Stimulated activated naive CD4-positive, alpha-beta T cell (primary cell): ENCODE data around the gene KRTAP3-2.
"Not testable (repeated sequence)": the region's sequence is repeated elsewhere in the genome, so short reads cannot be mapped to it uniquely, and the experiment has no call there.

Experiments
- DNase-seq, 6 experiments: peaks; one replicate each; lab custom pipeline; 2025; lab: John Stamatoyannopoulos, UW

The KRTAP3-2 gene

DNA sequence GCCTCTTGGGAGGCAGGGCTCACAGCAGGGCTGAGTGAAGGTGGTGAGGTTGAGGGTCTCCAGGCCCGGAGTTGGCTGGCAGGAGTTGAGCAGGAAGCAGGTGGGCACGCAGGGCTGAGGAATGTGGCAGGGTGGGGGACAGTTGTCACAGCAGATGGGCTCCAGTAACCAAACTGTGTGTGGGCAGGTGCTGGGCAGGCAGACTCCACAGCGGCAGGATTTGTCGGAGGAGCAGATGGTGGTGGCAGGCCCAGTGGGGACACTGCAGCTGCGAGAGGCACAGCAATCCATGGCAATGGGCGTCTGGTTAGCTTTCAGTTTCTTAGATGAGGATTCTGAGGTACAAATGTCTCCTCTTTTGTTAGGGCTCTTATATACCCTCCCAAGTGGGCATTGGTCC, at the start of gene KRTAP3-2:
TSS of gene KRTAP3-2 (minus strand) at position 344 of the 400 bp plus-strand sequence. CDS start at position 291, 53 bp downstream.
- not testable (repeated sequence) for DNase-seq

DNA sequence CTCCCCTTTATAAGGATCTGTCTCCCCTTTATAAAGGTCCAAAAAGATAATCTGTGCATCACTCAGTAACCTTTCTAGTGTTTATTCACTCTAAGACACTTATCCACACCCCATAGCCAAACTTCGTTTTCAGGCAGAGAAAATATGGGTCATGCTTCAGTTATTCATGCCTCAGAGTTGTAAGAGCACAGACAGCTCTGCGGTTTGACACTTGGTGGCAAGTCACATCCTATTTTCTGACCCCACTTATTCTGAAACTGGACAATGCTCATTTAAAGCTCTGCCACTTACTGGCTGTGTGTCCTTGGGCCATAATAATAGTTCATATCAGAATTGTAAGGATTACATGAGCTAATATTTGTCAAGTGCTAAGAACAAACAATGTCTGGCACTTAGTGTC, 49.4 kb upstream of the KRTAP3-2 start:
- no peak for DNase-seq

DNA sequence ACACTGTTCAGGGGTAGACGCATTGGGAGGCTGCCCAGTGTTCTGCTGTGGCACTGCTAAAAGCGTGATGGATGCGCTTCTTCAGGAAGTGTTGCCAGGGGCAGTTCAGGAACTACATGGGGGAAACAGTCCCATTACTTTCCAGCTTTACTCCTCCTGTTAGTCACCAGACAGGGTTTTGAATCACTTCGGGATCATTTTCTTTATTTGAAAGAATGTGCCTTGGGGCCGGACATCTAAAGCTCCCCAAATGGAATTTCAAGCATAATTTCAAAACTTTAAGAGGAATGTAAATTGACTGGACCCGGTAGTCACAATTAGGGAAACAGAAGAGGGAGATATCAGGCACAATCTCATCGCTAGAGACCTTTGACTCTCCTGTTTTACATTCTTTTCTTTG, 48.7 kb upstream of the KRTAP3-2 start:
- DNase-seq: no peak

DNA sequence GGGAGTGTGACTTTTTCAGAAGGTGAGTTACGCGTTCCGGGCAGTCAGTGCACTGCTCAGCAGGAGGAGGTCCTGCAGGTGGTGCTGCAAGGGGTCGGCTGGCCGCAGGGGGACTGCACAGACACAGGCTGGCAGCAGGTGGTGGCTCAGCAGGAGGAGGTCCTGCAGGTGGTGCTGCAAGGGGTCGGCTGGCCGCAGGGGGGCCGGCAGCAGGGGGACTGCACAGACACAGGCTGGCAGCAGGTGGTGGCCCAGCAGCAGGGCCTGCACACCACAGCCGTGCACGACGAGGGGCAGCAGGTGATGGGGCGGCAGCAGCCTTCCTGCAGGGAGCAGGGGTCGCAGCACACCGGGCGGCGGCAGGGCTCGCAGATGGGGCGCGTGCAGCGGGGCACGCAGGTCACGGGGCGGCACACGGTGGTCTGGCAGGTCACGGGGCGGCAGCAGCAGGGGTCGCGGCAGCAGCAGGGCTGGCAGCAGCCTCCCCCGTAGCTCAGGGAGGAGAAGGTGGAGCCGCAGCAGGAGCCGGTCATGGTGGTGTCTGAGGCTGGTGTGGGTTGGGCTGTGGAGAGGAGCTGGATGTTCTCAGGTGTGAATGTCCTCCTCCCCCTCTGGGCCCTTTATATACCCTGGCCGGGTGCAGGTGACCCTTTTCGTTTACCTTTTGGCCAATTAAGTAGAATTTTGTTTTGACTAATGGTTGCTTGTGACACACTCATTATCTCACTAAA, 47.2 kb upstream of the KRTAP3-2 start, which contains the start of gene KRTAP2-1:
TSS of gene KRTAP2-1 (minus strand) at position 582 of the 731 bp plus-strand sequence. CDS start at position 533, 49 bp downstream.
- not testable (repeated sequence) for DNase-seq

DNA sequence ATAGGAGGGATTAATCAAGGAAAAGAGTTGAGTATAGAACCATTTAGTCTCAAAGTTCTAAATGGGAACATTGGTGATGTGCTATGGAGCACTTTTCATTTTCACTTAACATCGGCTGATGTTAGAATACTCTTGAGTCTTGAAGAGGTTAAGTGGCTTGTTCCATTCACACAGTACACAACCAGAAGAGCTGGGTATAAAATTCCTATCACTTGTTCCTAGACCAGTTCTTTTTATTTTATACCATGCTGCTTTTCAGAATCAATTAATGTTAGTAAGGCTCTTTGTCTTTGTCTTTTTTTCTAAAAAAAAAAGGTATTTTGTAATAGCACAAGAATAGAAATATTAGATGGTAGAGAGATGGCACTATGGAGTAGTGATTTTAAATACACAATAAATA, 43.2 kb upstream of the KRTAP3-2 start:
- DNase-seq: no peak

DNA sequence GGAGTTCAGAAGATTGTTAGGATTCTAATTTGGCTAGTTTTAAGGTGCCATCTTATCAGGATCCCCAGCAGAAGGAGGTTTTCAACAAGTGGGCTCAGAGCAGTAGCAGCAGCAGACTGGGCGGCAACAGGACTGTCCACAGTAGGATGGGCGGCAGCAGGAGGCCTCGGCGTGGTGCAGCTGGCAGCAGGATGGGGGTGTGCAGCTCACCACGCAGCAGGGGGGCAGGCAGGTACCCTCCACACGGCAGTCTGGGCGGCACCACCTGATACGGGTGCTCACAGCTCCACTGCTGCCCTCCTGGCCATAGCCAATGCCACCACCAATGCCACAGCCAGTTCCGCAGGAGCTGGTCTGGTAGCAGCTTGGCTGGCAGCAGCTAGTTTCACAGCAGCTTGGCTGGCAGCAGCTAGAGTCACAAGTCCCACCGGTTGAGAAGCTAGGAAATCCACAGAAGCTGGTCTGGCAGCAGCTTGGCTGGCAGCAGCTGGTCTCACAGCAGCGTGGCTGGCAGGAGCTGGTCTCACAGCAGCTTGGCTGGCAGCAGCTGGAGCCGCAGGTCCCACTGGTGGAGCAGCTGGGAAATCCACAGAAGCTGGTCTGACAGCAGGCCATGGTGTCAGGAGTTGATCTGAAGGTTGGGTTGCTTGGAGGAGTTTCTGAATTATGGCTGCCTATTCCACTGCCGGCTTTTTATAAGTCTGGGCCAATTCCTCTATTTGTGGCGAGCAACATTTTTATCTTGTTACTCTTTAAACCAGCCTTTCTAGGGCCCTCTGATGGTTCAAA, 41.3 kb upstream of the KRTAP3-2 start, which contains the start of gene KRTAP1-1:
TSS of gene KRTAP1-1 (minus strand) at position 668 of the 789 bp plus-strand sequence. CDS start at position 615, 53 bp downstream.
- not testable (repeated sequence) for DNase-seq

DNA sequence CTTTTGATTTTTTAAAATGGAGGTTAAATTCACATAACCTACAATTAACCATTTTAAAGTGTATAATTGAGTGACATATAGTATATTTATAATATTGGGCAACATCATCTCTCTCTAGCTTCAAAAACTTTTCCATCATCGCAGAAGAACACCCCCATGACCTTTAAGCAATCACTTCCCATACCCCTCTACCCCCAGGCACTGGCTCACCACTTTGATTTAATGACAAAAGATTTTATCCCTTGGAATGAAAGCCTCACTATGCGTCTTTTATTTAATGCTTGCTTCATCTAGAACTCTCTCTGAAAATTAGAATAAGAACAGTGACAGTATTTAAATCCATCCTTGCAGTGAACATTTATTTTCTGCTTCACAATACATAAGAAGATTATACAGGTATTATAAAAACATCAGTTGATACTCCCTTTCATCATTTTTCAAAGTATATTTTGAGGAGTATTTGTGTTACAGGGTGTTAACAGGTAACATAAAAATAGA, 38.2 kb upstream of the KRTAP3-2 start:
- no peak for DNase-seq

DNA sequence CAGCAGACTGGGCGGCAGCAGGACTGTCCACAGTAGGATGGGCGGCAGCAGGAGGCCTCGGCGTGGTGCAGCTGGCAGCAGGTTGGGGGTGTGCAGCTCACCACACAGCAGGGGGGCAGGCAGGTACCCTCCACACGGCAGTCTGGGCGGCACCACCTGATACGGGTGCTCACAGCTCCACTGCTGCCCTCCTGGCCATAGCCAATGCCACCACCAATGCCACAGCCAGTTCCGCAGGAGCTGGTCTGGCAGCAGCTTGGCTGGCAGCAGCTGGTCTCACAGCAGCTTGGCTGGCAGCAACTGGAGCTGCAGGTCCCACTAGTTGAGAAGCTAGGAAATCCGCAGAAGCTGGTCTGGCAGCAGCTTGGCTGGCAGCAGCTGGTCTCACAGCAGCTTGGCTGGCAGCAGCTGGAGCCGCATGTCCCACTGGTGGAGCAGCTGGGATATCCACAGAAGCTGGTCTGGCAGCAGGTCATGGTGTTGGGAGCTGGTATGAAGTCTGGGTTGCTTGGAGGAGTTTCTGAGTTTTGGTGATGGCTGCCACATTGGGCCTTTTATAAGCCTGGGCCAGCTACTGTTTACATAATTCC, 34.7 kb upstream of the KRTAP3-2 start, which contains the start of gene KRTAP1-3:
TSS of gene KRTAP1-3 (minus strand) at position 529 of the 590 bp plus-strand sequence. CDS start at position 476, 53 bp downstream.
- not testable (repeated sequence) for DNase-seq

DNA sequence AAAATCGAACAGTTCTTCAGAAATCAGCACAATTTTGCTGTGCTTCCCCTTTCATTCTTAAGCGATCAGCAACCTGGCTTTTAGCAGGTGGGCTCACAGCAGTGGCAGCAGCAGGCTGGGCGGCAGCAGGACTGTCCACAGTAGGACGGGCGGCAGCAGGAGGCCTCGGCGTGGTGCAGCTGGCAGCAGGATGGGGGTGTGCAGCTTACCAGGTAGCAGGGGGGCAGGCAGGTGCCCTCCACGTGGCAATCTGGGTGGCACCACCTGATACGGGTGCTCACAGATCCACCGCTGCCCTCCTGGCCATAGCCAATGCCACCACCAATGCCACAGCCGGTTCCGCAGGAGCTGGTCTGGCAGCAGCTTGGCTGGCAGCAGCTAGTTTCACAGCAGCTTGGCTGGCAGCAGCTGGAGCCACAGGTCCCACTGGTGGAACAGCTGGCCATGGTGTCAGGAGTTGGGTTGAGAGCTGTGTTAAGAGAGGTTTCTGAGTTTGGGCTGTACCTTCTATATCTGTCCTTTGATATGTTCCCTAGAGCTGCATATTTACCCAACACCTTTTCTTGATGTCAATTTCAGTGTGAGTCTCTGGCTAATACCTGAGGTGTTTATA, 30.0 kb upstream of the KRTAP3-2 start, which contains the start of gene KRTAP1-4:
TSS of gene KRTAP1-4 (minus strand) at position 563 of the 613 bp plus-strand sequence. CDS start at position 446, 117 bp downstream.
- DNase-seq: no peak

DNA sequence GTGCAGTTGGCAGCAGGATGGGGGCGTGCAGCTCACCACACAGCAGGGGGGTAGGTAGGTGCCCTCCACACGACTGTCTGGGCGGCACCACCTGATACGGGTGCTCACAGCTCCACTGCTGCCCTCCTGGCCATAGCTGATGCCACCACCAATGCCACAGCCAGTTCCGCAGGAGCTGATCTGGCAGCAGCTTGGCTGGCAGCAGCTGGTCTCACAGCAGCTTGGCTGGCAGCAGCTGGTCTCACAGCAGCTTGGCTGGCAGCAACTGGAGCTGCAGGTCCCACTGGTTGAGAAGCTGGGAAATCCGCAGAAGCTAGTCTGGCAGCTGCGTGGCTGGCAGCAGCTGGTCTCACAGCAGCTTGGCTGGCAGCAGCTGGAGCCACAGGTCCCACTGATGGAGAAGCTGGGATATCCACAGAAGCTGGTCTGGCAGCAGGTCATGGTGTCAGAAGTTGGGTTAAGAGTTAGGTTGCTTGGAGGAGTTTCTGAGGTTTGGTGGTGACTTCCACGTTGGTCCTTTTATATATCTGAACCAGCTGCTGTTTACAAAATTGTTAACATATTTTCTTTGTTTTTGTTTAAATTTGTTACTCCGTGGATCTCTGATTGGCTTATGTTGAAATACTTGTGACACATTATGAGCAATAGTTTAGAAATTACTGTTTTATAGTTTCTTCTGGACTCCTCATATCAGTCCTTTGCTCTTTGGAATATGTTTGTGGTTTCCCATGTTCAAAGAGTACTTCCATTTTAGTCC, 27.2 kb upstream of the KRTAP3-2 start, which contains the start of gene KRTAP1-5:
TSS of gene KRTAP1-5 (minus strand) at position 494 of the 757 bp plus-strand sequence. CDS start at position 441, 53 bp downstream.
- no peak for DNase-seq

DNA sequence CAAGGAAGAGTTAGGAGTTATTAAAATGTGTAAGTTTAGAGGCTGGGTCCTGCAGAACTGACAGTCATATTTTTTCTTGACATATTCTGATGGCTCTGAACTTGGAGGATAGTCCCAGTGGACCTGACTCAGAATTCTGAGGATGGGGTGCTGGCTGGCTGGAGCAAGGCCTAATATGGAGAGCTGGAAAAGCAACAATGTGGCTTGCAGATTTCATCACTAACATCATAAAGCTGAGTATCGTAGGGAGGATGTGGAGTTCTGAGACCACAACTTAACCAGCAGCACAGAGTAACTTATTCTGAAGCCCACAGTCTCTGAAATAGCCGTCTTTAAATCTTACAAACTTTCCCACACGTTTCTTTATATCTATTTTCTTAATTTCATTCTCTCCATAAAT, 25.0 kb upstream of the KRTAP3-2 start:
- DNase-seq: no peak

DNA sequence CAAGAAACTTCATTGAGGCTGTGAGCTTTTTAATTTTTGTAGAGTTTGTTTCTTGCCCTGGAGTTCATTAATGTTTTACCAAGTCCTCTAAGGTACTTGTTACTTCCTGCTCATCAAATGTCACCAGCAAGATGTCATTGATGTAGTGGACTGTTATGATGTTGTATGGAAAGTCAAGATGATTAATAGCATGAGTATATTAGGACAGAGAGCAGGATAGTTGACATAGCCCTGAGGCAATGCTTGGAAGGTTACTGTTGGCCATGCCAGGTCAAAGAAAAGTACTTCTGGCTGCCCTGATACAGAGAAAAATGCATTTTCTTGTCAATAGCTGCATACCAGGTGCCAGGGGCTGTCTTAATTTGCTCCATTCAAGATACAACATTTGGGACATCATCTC, 20.6 kb upstream of the KRTAP3-2 start:
- no peak for DNase-seq

DNA sequence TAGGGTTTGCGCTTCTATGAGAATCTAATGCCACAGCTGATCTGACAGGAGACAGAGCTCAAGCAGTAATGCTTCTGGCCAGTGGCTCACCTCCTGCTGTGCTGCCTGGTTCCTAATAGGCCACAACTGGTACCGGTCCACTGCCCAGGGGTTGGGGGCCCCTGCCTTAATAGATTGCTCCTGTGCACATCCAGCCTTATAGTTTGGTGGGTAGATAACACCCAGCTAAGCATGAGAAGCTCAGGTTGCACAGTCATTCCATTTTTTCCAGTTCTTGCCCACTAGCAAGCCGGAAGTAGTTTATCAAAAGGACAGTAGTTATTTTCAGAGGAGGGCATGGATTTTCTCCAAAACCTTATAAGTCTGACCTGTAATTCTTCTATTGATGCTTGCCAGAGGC, 19.7 kb upstream of the KRTAP3-2 start:
- no peak for DNase-seq

DNA sequence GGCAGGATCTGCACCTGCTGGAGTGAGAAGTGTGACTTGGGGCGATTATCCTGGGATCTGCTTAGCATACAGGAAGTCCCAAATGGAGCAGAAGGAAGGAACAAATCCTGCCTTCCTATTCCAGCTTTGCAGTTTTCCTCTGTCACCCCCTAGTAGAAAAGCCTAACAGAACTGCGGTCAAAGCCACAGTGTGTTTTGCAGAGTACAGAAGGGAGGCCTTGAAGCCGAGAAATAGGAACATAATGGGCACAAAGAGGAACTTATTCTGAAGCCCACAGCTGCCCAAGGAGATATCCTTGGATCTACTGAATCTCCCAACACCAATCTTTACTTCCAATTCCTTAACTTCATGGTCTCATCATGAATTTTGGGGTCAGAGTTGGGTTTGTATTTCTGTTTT, 18.8 kb upstream of the KRTAP3-2 start:
- DNase-seq: no peak

DNA sequence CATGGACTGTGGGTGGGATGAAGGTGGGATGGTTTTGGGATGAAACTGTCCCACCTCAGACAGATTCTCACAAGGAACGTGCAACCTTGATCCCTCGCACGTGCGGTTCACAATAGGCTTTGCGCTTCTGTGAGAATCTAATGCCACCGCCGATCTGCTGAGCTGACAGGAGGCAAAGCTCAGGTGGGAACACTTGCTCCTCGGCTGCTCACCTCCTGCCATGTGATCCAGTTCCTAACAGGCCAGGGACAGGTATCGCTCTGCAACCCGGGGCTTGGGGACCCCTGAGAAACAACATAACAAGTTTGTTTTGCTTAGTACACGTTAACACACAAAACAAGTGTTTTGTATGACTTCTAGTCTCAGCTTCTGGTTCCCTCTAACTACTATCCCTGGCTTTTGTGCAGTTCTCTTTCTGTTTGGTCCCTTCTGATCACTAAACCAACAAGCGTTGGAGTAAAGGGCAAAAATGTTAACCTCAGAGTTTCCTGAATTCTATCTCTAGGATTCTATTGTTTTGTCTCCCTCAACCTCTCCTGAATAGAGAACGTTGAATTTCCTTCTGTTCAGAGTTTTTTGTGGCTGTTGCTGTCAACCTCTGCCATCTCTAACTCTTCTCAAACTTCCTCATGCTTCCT, 17.0 kb upstream of the KRTAP3-2 start:
- DNase-seq: no peak

DNA sequence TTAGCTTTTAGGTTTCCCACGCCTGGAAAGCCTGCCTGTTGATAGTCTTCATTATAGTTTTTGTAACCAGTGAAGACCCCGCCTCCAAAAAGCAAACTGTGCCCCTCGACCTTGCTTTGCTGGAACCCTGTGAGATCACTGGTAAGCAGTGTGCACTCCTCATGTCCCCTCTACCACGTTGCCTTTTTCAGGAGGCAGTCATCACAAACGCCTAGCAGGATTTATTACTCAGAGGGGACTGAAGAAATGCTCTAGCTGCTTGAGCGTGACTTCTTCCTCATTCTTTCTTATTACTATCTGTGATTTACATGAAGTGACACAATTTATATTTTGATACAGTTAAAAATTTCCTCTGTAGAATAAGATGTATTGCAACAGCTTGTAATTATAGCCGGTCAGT, 15.7 kb upstream of the KRTAP3-2 start:
- DNase-seq: no peak

DNA sequence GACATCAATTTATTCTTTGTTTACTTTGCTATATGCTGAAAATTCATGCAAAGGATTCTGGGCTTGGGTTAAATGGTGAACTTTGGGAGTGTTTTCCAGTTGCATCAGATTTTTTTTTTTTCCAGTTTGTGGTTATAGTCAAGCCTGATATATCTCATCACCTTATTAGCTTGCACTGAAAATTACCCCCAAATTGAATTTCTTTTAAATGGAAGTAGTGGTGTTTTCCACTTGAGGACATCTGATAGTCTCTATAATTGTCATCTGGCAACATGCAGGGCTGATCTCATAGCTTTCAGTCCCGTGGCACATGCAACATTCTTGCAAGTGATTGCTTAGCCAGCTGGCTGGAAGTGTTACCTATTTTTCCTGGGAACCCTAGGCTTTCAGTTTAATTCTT, 13.9 kb upstream of the KRTAP3-2 start:
- no peak for DNase-seq

DNA sequence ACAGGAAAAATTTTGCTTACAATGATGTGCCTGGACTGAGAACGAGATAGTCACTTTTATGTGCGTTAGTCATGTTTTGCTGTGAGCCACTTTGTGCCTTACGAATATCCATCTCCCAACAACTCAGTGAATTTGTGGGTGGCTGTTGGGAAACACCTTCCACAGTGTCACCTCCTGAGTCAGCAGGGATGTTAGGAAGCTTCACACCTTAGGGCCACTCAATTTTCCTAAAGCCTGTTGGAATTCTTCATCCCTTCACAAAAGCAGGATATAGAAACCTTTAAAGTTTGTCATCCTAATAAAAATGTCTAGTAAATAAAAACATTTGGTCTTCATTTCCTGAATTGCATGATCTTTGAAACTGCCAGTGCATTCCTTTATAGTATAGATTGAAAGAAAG, 13.5 kb upstream of the KRTAP3-2 start:
- no peak for DNase-seq

DNA sequence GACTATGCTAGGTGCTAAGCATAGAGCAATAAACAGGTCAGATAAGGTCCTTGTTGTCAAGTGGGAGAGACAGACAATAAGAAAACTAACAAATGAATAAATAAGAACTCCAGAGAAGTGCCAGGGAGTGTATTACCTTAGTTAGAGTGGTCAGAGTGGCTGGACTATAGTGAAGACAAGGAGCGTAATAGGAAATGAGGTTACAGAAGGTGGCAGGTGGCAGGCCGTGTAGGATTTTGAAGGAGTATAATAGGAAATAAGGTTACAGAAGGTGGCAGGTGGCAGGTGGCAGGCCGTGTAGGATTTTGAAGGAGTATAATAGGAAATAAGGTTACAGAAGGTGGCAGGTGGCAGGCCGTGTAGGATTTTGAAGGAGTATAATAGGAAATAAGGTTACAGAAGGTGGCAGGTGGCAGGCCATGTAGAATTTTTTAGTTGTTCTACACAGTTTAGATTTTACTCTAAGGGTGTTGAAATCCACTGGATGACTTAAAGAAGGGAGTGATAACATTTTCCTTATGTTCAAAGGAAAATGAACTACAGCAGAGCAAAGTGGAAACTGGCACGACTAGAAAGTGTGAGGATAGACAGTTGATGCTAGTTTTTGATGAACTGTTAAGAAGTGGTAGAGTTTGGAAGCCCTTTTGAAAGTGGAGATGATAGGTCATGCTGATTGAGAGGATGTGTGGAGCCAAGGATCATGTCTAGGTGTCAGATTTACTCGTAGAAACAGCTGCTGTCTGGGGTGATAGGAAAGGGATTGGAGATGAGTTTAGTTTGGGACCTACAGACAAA, 12.8 kb upstream of the KRTAP3-2 start:
- no peak for DNase-seq
